ENCODE measurements around the gene EID2.

EID2 gene, protein sequence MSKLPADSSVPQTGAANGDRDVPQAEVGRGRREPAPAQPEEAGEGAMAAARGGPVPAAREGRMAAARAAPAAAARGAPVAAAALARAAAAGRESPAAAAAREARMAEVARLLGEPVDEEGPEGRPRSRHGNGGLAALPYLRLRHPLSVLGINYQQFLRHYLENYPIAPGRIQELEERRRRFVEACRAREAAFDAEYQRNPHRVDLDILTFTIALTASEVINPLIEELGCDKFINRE

DNA sequence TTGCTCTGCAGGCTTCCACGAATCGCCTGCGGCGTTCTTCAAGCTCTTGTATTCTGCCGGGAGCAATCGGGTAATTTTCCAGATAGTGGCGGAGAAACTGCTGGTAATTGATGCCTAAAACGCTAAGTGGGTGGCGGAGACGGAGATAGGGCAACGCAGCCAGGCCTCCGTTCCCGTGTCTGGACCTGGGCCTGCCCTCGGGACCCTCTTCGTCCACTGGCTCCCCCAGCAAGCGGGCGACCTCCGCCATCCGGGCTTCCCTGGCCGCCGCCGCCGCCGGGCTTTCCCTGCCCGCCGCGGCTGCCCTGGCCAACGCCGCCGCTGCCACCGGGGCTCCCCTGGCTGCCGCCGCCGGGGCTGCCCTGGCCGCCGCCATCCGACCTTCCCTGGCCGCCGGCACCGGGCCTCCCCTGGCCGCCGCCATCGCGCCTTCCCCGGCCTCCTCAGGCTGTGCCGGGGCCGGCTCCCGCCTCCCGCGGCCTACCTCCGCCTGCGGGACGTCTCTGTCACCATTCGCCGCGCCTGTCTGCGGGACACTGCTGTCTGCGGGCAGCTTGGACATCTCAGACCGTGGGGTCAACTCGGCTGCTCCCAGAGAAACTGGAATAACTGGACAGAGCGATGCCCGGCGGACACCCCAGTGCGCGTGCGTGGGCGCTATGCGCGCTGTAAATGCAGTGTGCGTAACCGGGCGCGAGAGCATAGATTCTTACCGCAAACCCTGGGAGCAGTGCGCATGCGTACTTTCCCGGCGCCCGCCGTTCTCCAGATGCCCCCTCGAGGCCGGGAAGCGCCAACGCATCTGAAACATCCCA is at the start of gene EID2:
Gene EID2, minus strand, starts transcription at position 644 of the 815 bp plus-strand sequence. Its CDS starts 82 bp downstream, at position 562.
- DNase-seq: peak in 1 of 2 experiments; percentile 88

DNA sequence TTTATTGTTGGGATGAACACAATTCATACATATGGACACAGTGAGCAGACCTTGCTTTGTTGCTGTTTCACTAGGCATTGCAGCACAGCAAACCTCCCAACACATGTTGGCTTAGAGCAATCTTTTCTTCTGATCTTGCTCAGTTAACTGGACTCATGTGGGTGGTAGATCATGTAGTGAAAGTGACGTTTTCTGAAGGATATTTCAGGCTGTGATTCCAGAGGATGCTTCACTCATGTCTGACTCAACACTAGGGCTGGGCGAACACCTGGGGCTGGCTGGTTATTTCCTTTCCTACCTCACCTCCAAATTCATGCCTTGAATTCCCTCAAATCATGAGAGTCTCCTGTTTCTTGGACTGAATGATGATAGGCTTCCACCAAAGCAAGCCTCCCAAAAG is 48.1 kb upstream of the EID2 start:
- DNase-seq: no peak

DNA sequence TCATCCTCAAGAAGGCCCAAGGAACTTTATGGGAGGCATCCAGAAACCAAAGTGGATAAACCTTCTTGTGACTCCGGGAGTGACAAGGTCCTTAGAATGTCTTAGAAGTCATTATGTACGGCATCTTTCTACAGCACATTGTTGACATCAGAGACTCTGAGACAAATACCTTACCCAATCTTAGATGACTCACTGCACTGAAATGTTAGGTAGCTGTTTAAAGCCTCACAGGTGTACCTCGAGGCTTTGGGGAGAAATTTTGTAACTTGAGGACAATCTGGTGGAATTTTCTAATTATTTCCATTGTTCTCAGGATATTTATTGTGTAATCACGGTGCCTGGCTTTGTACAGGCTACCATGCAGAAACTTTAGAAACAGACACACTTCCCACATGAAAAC is 47.5 kb upstream of the EID2 start:
- no peak for DNase-seq

DNA sequence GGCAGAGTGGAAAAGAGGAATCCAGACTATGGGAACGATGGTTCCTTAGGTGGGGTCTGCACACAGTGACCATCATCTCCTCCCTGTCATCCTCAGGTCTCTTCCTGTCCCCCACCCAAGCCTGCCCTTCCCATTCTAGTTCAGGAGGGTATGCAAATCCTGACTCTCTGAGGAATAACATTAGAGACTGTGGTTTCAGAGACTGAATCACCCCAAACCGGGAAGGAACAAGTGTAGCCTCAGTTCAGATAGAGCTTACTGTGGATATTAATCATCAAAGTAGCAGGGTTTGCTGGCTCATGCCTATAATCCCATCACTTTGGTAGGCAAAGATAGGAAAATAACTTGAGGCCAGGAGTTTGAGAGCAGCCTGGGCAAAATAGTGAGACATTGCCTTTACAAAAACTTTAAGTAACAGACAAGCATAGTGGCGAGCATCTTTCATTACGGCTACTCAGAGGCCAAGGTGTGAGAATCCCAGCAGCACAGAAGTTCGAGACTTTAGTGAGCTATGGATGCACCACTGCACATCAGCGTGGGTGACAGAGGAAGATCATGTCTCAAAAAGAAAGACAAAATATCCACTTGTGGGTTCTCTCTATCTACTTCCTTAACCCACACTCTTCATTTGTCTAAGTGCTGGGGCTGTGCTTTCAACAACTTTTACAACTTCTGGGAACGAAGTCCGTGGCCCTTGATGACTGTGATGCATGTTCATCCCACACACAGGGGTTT is 43.1 kb upstream of the EID2 start:
- DNase-seq: no peak

DNA sequence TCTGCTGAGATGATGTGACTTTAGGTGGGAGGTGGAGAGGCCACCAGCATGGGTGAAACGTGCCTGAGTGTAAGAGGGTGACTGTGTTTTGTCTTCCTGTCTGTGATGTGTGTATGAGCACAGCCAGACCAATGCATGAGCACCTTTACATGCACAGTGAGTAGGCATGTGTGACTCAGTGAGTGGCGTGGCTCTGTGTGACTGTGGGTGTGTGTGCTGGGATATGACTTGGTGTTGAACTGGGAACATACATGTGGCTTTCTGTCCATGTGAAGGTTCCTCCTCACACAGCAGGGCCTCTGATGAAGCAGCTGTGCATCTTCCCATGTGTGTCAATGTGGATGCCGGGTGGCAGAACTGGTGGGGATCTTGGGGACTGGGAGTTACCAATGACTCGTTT is 42.5 kb upstream of the EID2 start:
- DNase-seq: no peak

DNA sequence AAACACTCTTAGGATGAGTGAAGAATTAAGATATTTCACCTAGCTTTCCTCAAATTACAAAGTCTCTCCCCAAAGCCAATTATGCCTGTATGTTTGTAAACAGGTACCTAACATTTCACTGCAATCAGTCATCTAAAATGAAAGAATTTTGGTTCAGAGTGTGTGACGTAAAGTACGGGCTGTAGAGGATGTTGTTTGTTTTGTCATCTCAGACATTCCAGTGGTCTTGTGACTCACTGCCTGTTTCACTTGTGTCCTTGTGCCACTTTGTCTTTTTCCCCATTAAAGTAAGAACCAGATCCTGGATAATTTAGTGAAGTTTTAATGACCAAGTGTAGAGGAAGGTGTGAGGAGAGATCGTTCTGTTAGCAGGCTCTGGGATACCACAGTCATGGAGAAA is 28.6 kb upstream of the EID2 start:
- peak; percentile 30 to 66 for DNase-seq

DNA sequence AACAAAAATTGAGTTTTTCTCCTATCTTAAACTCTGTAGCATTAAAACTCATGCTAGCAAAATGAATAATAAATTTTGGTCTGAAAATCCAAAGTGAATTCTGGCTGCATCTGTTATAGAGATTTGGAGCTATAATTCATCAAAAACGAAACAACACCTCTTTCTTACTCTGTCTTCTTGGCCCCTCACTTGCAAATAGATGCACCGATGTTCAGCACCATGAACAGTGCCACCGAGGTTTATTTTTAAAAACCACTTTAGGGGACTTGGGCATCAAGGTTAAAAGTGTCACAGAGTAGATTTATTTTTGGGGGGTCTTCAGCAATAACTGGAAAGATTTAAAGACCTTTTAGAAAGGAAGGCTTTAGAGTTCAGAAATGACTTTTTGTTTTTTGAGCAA is 26.1 kb upstream of the EID2 start:
- no peak for DNase-seq

DNA sequence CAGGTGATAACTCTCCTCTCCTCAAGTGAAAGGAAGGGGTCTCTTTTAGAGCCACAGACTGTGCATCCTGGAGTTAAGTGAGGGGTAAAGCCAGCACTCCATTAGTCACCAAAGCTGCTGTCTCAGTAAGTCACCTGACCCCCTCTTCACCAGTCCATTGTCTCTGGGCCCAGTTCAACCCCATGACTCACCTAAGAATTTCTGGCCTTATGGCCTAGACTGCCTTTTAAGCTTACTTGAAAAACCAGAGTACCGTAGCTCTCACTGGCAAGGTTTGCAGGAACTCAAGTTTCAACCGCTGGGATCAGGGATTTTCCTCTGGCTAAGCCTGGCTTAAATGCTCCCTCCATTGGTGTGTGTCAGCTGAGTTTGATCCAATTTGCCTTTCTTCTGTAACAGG is 23.4 kb upstream of the EID2 start:
- no peak for DNase-seq

DNA sequence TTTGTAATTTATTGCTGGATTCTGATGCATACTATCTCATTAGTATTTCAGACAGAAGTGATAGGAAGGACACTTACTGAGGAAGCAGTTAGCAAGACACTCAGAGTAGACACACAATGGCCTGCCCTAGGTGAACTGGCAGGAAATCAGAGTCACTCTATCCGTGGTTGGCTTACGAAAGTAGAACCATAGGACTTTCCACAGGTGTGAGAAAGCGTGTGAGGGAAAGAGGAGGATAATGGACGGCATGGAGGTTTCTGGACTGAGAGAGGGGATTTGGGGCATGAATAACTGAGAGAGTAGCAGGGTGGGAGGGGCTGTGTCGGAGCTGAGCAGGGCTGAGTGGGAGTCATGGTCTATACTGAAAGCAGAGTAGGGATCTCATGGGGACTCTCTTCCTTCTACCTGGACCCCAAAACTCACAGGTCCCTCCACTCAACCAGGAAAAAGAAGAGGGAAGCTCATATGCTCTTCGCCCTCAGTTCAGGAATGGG is 18.7 kb upstream of the EID2 start:
- no peak for DNase-seq

DNA sequence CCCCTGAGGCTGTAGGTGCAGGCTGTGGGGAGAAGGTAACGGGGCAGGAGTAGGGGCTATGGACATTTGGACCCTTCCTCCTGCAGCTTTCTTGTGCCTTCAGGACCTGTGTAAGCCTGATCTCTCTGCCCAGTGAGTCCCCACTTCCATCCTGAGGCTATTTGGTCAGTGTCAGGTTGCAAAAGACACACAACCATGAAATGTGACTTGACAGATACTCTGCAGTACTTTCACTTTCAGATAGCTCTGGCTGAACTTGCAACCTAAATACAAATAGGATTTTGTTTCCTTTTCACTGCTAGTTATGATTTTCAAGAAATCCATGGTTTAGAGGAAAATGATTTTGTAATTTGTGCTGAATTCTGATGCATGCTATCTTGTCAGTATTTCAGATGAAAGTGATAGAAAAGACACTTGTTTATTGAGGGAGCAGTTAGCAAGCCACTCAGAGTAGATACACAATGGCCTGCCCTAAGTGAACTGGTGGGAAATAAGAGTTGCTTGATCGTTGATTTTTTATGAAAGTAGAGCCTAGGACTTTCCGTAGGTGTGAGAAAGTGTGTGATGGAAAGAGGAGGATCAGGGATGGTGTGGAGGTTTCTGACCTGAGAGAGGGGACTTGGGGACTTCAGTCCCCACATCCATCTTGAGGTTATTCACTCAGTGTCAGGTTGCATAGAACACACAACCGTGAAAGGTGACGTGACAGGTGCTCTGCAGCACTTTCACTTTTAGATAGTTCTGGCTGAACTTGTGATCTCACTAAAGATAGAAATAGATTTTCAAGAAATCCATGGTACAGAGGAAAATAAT is 18.1 kb upstream of the EID2 start:
- no peak for DNase-seq

DNA sequence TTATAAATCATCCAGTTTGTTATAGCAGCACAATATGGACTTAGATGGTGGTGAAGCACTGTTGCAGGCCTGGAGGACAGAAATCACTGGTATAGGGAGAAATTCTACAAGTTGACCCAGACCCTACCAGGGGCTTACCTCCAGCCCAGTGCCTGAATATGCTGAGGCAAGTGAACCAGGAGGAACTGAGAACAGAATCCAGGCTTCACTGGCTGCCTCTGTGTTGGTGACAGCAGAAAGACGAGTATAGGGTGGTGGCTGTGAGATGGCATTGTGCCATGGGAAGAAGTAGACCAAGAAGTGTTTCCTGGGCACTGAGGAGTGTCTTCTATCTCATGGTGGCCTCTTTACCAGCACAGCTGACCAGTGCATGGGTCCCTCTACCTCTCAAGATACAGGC is 15.9 kb upstream of the EID2 start:
- no peak for DNase-seq

DNA sequence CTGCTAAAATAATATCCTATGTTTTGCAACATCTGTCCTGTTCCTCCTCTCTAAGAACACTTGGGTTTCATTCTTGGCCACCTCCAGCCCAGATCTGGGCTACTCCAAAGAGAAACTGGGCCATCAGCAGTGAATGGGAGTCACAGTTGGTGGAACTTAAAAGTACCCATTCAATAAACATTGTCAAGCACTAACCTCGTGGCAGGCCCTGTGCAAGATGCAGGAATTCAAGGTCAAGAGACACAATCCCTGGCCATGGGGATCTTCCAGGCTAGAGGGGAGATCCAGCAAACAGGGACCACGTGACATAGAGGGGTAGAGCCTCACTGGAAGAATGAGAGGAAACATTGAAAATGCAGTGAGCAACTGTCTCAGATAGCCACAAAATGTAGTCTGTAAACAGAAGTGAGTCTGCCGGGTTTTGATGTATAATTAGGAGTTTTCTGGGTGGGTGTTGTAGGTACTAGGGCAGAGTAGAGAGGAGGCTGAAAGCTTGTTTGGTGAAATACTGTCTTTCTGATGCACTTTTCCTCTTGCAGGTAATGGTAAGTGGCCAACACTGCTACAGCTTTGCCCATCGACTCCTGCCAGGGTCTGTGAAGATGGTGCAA is 14.8 kb upstream of the EID2 start:
- DNase-seq: no peak

DNA sequence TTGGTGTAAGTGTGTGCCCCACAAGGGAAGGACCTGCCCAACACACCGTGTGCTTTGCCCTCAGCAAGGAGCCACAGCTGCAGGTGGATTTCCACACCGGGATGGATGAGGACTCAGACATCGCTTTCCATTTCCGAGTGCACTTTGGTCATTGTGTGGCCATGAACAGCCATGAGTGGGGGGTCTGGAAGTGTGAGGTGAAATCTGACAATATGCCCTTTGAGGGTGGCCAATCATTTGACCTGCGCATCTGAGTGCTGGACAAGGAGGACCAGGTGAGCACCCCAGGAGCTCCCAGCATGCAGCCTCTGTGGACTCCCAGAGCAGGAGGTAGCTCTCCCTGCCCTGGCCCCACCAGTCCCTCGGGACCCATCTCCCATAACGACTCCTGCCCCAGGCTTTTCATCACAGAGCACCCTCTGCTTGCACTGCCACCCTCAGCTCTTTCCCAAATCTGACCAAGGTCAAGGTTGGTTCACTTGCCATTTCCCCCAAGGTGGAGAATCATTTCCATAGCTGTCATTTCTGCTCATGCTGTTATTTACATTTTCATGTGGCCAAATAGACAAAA is 13.2 kb upstream of the EID2 start:
- DNase-seq: no peak

DNA sequence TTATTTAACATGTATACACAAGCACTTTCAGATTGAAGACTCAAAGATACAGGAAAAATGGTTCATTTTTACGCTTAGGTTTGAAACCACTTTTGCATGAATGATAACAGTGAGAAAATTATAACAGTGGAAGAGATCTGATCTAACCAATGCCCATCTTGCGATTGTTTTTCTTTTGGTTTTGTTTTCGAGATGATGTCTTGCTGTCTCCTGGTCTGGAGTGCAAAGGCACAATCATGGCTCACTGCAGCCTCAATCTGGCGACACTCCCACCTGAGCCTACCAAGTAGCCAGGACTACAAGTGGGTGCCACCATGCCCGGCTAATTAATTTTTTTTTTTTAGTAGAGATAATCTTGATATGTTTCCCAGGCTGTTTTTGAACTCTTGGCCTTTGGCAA is 10.2 kb upstream of the EID2 start:
- no peak for DNase-seq

DNA sequence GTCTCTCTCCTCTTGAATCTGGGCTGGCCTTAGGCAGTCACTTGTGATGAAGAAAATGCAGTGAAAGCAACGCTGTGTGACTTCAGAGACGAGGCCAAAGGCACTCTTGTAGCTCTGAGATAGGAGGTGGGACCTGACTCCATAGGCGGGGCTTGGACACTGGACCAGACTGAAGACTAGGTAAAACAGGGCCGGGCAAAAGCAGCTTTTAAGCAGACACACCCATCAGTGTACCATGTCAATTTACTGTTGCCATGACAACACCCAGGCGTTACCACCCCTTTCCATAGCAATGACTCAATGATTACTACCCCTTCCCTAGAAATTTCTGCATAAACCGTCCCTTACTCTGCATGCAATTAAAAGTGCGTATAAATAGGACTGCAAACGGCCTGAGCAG is 6.6 kb upstream of the EID2 start:
- no peak for DNase-seq

DNA sequence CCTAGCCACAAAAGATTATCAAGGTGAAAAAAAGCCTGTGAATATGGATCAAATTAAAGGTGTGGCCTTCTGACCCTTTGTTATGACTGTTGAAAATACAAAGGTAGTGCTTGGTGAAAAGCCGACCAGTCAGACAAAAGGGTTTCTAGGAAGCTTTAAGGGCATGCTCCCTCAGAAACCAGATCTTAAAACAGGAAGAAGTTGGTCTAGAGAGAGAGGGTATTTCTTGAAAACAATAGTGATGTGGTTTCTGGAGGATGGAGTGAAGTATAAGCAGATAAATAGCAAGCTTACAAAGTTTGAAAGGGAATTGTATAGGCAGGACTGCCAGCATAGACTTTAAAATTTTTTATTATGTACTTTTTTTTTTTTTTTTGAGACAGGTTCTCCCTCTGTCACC is 5.0 kb upstream of the EID2 start:
- no peak for DNase-seq

DNA sequence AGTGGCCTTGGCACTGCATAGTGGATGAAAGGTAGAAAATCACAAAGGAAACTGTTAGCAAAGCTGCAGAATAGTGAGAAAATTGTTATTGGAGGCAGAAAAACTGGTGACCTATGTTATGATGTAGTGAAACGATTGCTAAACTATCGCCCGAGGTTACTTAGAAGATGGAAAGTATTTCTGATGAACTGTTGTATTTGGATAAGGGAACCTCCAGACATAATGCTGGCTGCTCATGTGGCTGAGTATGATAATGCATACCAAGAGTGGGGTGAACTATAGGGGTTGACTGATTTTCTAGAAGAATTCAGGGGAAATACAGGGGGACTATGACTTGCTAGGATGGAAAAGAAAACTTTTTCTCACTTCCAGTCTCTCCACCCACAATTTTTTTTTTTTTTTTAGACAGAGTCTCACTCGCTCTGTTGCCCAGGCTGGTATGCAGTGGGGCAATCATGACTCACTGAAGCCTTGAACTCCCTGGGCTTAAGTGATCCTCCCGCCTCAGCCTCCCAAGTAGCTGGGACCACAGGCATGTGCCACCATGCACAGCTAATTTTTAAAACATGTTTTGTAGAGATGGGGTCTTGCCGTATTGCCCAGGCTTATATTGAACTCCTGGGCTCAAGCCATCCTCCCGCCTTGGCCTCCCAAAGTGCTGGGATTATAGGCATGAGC is 4.4 kb upstream of the EID2 start:
- no peak for DNase-seq

DNA sequence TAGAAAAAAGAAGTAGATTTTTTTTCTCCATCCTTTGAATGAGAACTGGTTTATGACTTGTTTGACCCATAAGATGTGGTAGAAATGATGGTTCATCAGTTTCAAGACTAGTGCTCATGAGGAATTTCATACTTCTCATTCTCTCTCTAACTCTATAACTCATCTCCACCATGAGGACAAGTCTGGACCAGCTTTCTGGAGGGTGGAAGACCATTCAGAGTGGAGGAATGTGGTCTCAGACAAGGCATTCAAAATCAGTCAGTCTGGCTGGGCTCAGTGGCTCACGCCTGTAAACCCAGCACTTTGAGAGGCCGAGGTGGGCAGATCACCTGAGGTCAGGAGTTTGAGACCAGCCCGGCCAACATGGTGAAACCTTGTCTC is 3.5 kb upstream of the EID2 start:
- no peak for DNase-seq

DNA sequence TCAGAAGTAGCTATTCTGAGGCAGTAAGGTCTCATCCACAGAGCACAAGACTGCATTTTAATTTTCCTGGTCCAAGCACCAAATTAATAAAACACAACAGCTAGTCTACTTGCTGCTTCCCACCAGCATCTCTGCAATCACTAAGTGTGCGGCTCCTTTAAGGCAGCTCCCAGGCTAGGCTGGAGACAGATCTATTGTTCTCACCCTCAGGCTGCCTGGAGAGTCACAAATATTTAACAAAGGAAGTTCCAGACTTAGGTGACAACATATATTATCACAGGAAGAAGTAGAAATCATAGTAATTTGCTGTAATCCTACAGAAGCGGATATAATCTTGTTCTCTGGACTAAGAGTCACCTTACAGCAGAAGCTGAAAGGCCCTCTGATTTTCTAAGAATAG is 2.2 kb upstream of the EID2 start:
- no peak for DNase-seq

DNA sequence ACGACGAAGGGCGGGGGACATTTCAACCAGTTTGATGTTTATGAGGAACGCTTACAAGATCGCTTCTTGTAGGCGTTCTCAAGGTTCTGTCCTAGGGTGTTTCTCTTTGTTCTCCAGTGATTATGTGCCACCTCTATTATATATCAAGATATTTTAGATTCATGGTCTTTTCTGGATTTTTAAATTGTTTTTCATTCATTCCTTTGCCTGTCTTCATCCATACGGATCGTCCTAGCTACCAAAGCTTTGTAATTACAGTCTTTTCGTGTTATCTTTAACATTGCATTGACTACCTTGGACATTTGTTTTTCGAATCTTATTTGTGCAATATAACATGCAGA is 342 bp upstream of the EID2 start:
- no peak for DNase-seq

DNA sequence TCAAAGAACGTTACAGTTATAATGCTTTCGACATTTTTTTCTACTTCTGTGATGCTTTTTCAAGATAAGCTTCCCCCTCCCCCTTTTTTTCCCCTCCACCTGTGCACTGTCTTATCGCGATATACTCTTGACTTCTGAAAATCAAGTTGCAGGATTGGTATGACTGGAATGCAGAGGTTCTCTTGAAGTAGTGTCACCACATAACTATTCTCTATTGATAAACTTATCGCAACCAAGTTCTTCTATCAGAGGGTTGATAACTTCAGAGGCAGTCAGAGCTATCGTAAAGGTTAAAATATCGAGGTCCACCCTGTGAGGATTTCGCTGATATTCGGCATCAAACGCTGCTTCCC is 820 bp downstream of the EID2 start:
- DNase-seq: peak in 1 of 2 experiments; percentile 36

DNA sequence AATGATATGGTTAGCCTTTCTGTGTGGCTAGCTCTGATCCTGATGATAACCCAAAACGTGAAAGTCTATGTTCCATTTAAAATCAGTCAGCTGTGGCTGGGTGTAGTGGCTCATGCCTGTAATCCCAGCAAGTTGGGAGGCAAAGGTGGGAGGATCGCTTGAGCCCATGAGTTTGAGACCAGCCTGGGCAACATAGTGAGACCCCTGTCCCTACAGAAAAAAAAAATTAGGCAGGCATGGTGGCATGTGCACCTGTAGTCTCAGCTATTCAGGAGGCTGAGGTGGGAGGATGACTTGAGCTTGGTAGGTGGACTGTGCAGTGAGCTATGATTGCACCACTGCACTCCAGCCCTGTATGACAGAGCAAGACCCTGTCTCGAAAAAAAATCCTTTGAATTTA is 6.2 kb downstream of the EID2 start:
- no peak for DNase-seq
